Stimulated activated naive CD8-positive, alpha-beta T cell treated with anti-CD3 and anti-CD28 coated beads, Interleukin-15, Interleukin-2, amounts not matched to agents 100 U/mL and 50 U/mL, for 24 hours (primary cell): ENCODE results near the gene COP1.
A peak's percentile ranks its signal among the peaks of the same experiment; 100 is the strongest.

Experiments
- ATAC-seq: fragments of 150-1000 bp; cut with Tn5 transposase; one replicate; pipeline ENCODE4 v1.10.0; 2021
- DNase-seq: peaks from one replicate; pipeline ENCODE4 v3.0.0; 2021

The COP1 gene

GRCh38 chr1:176199707-176200106, 7.4 kb downstream of the COP1 start:
- DNase-seq (no peak), ATAC-seq (no peak)

DNA sequence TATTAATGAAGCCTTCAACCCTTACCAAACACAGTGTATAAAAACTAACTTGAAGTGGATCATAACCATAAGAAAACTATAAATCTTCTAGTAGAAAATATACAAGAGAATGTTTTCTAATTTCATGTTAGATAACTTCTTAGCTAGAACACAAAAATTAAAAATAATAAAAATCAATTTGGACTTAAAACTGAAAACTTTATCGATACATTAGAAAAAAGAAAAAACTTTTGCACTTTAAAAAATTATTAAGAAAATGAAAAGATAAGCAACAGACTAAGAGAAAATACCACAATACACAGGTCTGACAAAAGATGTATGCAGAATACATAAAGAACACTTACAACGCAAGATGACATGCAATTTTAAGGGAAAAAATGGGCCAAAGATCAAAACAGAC, 8.7 kb downstream of the COP1 start:
- no peak for DNase-seq
- ATAC-seq: no peak

DNA sequence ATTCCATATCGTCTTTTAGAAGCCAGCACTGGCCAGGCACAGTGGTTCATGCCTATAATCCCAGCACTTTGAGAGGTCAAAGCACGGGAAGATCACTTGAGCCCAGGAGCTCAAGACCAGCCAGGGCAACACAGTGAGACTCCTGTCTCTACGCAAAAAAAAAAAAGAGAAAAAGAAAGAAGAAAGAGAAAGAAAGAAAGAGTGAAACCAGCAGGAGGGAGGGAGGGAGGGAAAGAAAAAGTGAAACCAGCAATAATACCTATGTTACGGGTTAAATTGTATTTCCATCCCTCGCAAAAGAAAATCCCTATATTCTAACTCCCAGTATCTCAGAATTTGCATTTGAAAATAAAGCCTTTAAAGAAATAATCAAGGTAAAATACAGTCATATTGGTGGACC, 10.4 kb downstream of the COP1 start:
- DNase-seq: no peak
- no peak for ATAC-seq

DNA sequence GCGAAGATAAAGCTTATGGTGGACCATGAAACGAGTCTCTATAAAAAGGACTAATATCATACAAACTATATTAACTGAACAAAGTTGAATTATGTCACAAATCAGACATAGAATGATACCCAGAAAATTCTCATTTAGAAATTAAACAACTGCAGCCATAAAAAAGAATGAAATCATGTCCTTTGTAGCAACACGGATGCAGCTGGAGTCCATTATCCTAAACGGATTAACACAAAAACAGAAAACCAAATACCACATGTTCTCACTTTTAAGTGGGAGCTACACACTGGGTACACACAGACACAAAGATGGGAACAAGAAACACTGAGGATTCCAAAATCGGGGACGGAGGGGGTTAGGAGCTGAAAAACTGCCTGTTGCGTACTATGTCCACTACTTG, 11.5 kb downstream of the COP1 start:
- no peak for ATAC-seq
- DNase-seq: no peak

DNA sequence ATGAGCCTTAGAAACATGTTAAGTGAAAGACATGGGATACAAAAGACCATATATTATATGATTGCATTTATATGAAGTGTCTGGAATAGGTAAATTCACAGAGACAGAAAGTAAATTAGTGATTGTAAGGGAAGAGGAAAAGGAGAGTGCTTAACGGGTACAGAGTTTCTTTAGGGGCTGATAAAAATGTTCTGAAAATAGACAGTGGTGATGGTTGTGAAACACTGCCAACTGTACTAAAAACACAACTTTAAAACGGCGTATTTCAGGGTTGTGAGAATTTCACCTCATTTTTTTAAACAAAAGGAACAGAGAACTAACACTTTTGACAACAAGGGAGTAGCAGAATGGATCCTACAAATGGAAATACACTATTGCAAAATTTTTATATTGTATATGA, 13.4 kb downstream of the COP1 start:
- no peak for ATAC-seq
- DNase-seq: no peak

DNA sequence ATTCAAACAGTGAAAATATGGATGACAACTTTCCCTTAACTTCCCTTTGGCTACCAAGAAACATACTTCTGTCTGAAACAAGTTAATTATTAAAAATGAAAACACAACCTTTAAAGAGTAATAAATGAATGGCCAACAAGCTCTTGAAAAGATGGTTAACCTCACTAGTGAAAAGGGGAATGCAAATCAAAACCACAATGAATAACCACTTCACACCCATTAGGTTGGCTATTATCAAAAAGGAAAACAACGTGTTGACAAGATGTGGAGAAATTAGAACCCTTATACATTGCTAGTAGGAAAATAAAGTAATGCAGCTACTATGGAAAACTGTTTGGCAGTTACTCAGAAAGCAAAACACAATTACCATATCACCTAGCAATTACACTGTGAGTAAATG, 14.1 kb downstream of the COP1 start:
- DNase-seq: no peak
- ATAC-seq: peak; percentile 82

DNA sequence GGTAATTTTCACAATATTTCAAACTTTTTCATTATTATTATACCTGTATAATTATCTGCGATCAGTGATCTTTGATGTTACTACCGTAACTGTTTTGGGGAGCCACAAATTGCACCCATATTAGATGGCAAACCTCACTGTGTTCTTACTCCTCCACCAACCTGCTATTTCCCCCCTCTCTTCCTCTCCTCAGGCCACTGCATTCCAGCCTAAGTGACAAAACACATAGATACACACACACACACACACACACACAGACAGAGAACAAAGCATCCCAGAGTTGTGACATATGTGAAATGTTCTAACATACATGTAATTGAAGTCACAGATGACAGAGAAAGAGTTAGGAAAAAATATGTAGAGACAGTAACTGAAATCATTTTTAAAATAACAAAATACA, 18.5 kb downstream of the COP1 start:
- ATAC-seq: no peak
- no peak for DNase-seq

GRCh38 chr1:176187001-176187400, 20.1 kb downstream of the COP1 start:
- DNase-seq (no peak), ATAC-seq (no peak)

- peak; percentile 9 for ATAC-seq
These were observed 23.5 kb downstream of the COP1 start for GRCh38 chr1:176183618-176184017.

DNA sequence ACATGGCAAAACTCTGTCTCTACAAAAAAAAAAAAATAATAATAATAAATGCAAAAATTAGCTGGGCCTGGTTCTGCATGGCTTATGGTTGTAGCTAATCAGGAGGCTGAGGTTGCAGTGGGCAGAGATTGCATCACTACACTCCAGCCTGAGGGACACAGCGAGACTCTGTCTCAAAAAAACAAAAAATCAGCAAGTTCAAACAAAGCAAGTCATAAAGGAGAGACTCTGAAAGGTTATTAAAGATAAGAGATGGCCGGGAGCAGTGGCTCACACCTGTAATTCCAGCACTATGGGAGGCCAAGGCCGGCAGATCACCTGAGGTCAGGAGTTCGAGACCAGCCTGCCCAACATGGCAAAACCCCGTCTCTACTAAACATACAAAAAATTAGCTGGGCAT, 28.8 kb downstream of the COP1 start:
- DNase-seq (no peak), ATAC-seq (peak; percentile 24)

More at GRCh38 chr1:176183618-176184017, 23.5 kb downstream of the COP1 start:
- DNase-seq: no peak

GRCh38 chr1:176177764-176178163, 29.3 kb downstream of the COP1 start:
- ATAC-seq: peak; percentile 97
- no peak for DNase-seq

- ATAC-seq: no peak
- no peak for DNase-seq
These were observed 33.0 kb downstream of the COP1 start for GRCh38 chr1:176174108-176174507.

GRCh38 chr1:176172215-176172614, 34.9 kb downstream of the COP1 start:
- DNase-seq (no peak), ATAC-seq (no peak)

- DNase-seq (no peak), ATAC-seq (no peak)
These were observed 39.9 kb downstream of the COP1 start for GRCh38 chr1:176167210-176167609.

DNA sequence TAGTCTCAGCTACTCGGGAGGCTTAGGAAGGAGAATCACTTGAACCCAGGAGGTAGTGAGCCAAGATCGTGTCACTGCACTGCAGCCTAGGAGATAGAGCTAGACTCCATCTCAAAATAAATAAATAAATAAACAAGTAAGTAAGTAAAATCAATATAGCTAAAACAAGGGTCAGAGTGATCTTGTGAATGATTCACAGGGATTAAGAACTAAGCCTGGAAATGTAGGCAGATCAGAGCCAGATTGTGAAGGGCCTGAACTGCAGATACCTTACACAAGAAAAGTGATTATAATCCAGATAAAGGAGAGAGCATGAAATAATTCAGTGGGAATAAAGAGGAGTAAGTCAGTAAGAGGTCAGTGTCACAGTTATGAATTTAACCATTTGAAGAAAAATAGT, 41.5 kb downstream of the COP1 start:
- DNase-seq (no peak), ATAC-seq (no peak)

- DNase-seq (no peak), ATAC-seq (peak; percentile 93)
These were observed 42.9 kb downstream of the COP1 start for GRCh38 chr1:176164014-176164678.

- DNase-seq (no peak), ATAC-seq (peak; percentile 68)
These were observed 47.1 kb downstream of the COP1 start for GRCh38 chr1:176159993-176160392.

- ATAC-seq: no peak
- DNase-seq: no peak
These were observed 49.1 kb downstream of the COP1 start for GRCh38 chr1:176157995-176158394.

DNA sequence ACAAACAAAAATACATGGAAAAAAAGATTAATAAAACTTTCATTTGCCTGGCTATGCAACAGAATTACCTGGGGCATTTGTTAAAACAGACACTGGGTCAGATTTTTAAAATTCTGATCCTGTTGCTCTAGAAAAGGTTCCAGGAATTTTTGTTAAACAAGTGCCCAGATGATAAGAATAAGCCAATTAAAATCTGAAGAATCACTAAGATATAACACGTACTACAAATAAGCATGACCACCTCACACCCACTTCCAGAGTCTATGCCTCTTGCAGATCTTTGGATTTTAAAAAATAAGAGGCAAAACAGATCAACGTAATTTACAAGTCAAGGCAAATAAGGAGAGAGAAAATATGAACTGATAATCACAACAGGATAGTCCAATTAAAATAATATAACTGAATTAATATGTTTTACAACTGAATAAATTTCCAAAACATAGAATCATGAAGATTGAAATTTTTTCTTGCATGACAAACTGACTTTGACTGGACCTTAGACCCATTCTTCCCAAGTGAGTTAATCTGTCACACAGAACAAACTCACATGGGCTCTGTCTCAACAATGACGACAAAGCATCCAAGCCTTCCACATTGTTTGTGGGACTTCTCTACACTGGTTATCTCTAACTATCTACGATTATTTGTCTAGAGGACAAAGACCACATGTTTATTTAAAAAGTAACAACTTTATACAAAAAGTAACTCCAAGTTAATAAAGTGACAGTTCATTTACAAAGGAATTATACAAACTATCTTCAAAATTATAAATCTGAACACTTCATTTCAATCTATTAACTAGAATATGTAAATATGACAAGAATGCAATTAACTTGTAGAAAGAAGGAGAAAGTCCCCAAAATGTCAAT, 56.9 kb downstream of the COP1 start:
- DNase-seq (no peak), ATAC-seq (no peak)

GRCh38 chr1:176144526-176144925, 62.6 kb downstream of the COP1 start:
- no peak for DNase-seq

GRCh38 chr1:176142973-176143372, 64.1 kb downstream of the COP1 start:
- no peak for DNase-seq

More at GRCh38 chr1:176144526-176144925, 62.6 kb downstream of the COP1 start:
- ATAC-seq: no peak

DNA sequence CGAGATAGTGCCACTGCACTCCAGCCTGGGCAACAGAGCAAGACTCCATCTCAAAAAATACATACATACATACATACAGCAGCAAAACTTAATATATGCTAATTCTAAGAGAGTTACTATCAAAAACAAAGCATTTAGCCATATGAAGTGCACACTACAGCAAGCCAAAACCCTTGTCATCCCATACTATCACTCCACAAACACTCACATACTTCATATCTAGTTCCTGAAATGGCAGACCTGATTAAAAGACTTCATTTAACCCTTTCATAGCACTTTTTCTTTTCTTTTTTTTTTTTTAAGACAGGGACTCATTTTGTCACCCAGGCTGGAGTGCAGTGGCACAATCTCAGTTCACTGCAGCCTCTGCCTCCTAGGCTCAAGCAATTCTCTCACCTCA, 65.6 kb downstream of the COP1 start:
- ATAC-seq: no peak

More at GRCh38 chr1:176142973-176143372, 64.1 kb downstream of the COP1 start:
- no peak for ATAC-seq

DNA sequence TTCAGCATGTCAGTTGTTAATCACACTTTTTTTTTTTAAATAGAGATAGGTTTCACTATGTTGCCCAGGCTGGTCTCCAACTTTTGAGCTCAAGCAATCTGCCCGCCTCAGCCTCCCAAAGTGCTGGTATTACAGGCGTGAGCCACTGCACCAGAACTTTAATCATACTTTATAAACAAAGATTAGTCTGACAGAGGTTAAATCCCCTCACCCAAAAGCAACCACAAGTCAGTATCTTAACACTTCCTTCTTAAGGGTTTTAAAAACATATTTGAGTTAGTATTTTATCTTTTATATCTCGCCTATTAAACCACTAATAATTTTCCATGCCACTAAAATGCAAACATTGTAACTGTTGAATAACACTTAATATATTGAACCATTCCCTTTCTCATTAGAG, 70.2 kb downstream of the COP1 start:
- DNase-seq (no peak), ATAC-seq (no peak)

More for the DNA sequence above, 65.6 kb downstream of the COP1 start:
- no peak for DNase-seq

DNA sequence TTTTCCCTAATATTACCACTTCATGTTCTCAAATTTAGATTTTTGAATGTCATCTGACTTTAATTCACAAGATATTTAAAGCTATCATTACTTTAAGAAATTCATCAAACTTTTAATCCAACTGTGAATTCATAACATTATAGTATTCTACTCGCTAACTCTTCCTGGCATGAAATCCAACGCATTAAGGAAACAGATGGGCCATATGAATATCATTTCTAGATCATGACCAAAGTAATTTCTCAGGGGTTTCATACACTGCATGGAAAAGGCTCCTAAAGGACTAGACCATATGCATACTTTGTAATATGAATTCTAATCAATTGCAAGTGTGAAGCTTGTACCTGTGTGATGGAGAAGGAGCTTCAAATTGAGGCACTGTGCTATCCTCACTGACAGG, 72.4 kb downstream of the COP1 start:
- ATAC-seq (no peak), DNase-seq (no peak)
